ENCODE measurements around the gene PLD1.
"Not testable (repeated sequence)": the region's sequence is repeated elsewhere in the genome, so short reads cannot be mapped to it uniquely, and the experiment has no call there.

PLD1 gene

DNA sequence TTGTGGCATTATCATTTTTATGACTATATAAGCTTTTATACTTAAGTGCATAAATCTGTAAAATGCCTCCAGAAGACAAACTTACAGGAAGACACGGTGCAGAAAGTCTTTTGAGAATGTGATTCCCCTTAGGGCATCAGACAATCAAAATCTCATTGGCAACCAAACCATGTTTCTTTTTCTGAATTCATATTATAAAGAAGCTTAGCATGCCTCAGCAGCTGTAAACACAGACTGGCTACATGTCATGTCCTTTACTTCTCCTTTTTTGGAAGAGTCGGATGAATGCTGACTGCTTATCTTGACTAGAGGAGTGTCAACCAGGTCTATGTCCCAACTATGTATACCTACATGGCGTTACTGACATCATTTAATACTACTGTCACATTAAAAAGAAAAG lies 150.1 kb downstream of the PLD1 start:
- DNase-seq (ENCODE audit: low read depth): no peak

DNA sequence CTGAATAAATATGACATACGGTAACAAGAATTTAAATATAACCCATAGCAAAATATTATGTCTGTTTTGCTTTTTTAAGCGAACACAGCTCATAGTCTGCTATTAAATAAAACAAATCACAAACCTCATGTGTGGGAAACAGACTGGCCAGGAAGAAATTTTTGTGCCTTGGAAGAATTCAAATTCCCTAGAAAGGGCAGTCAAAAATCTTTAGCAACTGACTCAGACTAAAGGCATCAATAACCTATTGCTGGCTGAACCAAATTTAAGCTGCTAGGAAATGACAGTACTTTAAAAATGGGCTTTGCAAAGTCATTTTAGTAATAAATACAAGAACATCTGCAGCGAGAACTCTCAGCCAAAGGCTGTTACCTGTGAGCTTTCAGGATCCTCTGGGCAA lies 151.4 kb downstream of the PLD1 start:
- no peak for DNase-seq (ENCODE audit: low read depth)

DNA sequence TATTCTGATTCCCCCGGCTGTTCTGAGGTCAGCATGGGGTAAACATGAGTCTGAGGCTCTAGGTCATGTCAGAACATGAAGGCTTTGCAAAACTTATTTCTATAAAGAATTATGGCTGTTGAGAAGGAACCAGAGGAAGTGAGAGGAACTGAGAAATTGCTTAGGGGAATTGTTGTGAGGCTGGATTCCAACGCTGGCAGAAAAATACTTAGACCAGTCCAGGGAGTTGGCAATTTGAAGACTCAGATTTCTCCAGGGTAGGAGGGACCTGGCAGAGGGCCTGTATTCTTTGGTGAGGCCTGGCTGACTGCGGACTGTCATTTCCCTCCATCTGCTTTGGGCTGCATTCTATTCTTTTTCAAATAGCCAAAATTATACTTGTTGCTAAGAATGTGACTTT lies 155.5 kb downstream of the PLD1 start:
- no peak for DNase-seq (ENCODE audit: low read depth)

DNA sequence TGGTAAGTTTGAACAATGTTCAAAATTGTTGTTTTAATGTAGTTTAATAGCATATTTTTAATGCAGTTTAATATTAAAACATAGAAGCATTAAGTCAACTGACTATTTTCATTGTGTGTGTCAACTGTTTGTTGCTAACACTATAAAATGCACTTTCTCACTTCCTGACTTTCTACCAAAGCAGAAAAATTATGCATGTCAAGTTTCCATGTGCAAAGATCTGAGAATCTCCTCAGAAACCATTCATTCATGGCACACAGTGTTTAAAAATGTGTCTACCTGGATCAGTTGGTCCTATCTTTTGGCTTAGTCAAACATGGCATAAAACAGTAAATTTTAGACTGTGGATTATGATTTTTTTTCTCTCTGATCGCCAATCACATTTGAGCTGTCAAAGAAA lies 156.0 kb downstream of the PLD1 start:
- no peak for DNase-seq (ENCODE audit: low read depth)

DNA sequence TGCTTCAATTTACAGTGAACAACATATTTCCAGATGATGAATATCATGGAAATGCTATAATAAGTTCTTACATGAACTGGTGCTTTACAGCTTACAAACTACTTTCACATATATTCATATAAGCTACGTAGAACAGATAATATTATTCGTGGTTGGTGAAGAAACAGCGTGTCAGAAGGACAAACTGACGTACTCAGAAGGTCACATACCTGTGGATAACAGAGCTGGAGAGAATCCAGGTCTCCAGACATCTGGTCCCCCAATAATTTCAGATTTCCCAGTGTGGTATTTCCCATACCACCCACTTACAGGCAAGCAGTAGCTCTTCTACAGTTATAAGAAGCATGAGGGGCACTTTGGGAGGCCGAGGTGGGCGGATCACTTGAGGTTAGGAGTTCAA lies 156.6 kb downstream of the PLD1 start:
- DNase-seq (ENCODE audit: low read depth): no peak

DNA sequence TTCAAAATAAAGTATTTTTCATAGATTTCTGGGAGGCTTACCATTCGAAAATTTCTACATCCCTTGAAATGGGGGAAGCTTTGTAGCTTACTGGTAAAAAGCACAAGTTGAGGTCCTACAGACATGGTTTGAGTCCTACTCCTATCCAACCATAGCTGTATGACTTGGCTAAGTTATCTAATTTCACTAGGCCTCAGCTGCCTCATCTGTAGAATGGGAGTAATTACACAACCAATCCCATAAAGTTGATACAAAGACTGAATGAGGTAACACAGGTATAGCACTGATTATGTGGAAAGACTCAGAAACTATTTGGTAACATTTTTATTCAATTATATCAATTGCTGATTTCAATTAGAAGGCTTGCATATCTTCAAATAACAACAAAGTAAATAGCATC lies 157.4 kb downstream of the PLD1 start:
- DNase-seq (ENCODE audit: low read depth): no peak

DNA sequence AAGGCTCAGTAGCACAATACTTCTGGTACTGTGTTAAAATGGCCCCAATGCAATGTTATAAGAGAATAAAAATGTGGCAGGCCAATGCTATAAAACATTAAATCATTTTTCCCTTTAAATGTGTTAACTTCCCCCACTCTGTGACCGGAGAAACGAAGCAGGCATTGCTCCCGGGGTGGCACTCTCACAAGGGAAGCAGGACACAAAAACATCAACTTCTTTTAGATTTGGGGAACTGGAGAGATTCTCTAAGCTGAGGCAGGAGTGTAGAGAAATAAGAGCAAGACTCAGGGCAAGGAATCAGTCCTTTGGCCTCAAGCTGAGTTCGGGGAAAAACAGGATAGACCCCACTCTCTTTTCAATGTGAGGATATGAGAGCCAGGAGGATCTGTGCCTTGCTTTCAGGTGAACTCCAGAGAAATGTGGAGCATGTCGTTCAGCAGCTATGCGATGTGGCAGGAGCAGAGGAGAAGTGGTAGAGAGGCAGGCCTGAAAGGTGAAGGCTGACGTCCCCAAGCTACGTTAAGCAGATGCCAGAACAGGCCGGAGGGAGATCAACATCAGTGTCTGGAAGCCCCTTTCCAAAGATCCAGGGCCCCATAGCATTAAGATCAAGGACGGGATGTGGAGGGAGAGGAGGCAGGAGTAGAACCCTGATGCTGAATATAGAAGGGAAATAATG lies 160.2 kb downstream of the PLD1 start:
- DNase-seq (ENCODE audit: low read depth): no peak

DNA sequence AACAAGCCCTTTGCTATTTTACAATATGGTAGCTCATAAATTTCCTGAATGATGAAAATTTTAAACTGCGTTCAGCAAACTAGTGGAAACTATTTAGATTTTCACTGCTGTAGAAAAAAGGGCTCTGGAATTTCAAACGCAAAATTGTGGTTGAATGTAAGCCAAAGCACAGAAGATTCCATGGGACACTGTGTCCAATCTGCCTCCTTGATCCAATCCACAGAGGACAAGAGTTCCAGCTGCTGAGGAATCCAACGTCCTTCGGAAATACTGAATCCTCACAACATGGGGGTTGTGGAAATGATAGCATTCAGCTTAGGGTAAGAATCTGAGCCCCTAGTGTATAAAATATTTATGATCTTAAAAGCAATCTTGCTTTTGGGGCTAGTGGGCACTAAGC lies 161.0 kb downstream of the PLD1 start:
- DNase-seq (ENCODE audit: low read depth): no peak

DNA sequence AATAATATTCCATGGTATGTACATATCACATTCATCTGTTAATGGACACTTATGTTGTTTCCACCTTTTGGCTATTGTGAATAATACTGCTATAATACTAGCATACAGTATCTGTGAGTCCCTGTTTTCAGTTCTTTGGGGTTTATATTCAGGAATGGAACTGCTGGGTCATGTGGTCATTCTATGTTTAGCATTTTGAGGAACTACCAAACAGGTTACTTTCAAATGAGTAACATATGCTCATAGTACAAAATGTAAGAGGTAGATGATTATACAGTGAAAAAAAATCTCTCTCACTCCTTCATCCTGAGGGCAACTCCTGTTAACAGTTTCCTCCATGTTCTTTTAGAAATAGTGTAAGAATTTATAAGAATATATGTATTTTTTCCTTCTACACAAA lies 162.2 kb downstream of the PLD1 start:
- DNase-seq (ENCODE audit: low read depth): no peak

DNA sequence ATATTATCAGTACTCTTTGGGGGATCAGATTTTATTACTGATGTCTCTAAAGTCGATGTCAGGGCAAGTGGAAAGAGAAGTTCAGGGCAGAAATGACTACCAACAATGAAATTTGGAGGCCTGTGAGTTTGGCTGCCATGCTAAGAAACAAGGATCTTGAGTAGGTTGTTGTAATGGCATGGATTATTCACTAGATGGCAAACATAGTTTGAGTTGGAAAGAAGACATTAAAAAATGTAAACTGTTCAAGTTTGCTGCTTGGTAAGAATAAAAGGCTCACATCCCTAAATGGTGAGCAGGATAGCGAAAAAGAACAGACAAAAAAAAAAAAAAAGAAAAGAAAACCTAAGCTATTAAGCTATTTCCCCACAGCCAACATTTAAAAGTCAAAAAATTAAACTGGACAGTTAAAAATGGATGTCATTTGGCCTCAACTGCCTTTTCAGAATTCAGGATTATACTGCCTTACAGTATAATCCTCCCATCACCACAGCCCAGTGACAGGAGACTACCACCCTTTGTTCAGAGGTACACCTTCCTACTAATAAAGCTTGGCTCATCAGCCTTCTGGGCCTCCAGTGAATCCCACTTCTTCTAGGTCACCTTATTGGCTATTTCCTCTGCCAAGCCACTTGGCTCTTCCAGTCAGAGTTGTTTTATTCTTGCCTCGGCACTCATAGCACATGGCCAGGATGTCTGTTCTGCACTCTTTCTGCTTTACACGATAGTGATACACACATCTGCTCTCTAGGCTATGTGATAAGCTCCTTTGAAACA lies 163.7 kb downstream of the PLD1 start:
- no peak for DNase-seq (ENCODE audit: low read depth)

DNA sequence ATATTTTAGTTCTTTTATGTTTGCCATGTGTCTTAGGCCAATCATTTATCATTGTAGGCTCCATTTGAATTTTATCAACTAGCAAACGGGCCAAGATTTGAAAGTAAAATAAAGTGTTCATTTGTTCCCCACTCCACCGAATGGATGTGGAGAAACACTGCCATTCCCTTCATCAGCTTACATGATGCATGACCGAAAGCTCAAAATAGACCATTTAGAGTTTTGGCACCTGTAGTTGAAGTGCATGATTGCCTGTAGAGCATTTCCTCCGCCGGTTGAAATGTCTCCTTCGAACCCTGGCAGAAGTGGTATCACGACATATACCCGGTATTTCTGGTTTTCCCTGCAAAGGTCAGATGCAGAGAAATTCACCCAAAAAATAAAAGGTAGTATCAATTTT lies 165.6 kb downstream of the PLD1 start:
- DNase-seq (ENCODE audit: low read depth): no peak

DNA sequence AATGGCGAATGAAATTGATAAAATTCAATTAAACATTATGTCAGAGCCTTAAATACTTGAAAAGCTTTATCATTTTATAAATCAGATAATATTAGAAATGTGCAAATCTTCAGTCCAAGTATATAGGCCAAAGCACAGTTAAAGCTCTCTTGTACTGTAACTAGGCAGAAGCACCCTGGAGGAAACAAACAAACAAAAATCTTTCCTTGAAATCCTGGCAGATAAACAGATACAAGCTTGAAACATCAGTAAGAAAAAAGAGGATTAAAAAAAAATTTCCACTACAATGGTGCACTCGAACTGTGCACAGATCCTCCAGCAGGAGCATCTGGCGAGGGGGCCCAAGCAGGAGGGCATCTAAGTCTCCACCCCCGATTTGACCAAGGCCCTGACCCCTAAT lies 166.6 kb downstream of the PLD1 start:
- no peak for DNase-seq (ENCODE audit: low read depth)

DNA sequence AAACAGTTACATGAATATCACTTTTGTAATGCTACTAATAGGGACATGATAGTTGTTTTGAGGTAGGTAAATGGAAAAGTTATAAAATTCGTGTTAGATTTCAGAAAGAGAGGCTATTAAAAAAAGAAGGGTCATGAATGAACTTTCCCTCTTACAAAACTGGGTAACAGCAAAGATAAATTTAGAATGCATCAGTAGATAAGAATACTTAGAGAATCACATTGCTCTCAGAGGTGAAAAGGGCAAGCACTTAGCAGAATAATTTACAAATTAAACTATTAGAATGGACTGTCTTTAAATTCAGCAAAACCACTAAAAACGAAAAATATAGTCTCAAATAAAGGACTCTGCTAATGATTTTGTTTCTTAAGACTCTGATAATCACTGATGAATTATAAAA lies 167.2 kb downstream of the PLD1 start:
- no peak for DNase-seq (ENCODE audit: low read depth)

DNA sequence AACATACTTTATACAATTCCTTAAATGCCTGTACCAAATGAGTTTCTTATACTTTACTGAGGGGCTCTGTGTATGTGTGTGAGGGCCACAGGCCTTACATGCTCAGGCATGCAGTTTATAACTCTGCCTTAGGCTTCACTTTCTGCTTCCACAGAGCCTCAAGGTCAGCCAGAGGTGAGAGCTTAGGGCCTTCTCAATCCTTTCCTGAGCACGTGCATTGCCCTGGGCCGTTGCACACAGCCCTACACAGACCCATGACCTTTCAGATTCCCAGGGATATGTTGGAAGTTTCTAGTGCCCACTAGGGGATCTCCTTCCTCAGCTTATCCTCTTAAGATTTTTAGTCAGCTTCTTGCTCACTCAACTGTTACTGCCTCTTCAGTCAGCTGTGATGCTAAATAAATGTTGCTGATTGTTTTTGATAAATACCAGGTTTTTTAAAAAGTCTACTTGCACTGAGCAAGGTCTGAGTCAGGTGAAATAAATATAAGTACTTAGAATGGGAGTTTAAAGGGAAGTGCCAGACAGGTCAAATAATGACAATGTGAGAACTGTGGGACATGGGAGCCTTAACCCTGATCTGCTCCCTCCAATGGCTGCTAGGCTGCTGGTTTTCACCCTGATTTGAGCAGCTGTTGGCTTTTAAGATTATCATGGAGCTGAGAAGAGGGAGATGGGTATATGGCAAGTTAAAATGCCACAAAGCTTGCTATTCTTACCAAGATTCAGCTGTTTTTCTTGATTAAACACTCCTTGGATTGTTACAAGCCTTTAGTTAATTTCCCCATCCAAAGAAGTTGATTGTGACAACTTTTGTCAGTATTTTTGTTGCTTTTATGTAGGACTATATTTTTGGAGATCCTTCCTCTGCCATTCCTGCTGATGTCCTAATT lies 169.5 kb downstream of the PLD1 start:
- DNase-seq (ENCODE audit: low read depth): no peak

DNA sequence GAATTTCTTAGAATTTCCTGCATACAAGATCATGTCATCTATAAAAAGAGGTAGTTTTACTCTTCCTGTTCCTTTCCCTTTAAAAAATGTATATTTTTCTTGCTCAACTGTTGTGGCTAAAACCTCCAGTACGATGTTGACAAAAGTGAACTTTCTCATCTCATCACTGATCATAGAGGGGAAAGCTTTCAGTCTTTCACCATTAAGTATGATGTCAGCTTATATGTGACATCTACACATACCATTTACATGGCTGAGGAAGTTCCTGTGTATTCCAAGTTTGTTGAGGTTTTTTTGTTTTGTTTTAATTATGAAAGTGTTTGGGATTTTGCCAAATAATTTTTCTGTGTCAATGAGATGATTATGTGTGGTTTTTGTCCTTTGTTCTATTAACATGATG lies 173.6 kb downstream of the PLD1 start:
- DNase-seq (ENCODE audit: low read depth): no peak

DNA sequence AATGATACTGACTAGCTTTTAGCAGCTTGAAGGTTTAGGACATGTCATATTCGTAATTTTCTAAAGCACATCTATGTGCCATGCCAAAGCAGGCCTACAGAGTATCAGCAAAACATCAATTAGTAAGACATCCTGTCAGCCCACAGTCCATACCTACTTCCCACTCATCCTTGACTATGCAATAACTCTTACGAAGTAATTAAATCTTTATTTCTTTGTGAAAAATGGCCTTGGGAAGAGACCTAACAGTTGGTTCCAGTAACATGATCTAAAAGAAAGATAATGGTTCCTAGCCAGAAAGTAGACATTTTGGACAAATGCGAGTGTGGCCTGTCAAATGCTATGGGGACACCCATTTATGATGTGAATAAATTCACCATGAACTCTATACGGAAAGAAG lies 177.5 kb downstream of the PLD1 start:
- DNase-seq (ENCODE audit: low read depth): no peak

DNA sequence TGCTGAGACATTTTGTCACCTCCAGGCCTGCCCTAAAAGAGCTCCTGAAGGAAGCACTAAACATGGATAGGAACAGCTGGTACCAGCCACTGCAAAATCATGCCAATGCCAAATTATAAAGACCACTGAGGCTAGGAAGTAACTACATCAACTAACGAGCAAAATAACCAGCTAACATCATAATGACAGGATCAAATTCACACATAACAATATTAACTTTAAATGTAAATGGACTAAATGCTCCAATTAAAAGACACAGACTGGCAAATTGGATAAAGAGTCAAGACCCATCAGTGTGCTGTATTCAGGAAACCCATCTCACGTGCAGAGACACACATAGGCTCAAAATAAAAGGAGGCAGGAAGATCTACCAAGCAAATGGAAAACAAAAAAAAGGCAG lies 183.5 kb downstream of the PLD1 start:
- not testable (repeated sequence) for DNase-seq (ENCODE audit: low read depth)

DNA sequence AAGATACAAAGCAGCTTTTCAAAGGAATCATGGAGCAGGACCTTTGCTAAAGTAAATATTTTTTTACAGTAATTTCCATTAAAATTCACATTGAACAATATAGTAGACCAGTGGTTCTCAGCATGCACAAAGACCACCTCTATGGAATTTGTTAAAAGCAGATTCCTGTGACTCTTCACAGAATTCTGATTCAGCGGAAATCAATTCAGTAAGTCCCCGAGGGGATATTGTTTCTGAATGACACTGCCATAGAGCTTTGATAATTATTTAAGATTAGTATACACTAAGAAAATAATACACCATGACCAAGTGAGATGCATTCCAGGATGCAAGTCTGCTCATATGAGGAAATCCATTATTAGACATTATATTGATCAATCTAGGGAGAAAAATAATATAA lies 188.2 kb downstream of the PLD1 start:
- no peak for DNase-seq (ENCODE audit: low read depth)

DNA sequence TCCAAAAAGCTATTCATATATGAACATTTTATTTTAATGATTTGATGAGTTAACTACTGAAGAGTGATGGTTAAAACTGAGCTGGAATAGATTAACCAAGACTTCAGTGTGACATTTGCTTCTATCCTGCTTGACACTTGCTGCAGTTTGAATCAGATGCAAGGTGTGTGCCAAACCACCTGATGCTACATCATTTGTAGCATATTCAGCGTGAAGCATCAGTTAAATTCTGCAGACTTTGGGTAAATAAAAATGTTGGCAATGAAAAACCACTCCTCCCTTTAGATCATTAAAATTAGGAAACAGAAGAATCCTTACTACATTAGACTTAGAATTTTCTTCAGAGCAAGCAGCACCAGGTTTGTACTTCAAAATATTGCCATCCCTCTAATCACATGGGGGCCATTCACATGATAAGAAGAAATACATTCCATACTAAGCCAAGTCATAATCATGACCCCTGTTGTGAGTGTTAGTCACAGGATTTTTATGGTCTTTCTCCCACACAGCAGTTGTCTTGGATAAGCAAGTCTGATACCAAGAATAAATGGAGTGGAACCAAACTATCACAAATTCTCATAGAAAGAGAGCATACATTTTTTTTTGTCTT lies 189.4 kb downstream of the PLD1 start:
- DNase-seq (ENCODE audit: low read depth): no peak

DNA sequence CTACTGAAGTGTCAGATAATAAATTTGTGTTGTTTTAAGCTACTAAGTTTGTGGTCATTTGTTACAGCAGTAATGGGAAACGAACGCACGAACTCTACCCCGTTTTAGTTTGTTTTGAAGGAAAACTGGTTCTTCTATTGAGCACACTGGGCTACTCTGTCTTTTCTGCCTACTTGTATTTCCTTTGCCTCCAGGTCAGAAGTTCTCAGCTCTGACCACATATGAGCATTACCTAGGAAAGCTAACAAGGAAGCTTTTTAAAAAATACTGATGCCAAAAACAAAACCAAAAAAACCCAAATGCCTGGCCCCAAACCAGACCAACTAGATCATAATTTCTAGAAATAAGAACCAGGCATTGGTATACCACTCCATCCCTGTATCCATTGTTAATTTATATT lies 193.5 kb downstream of the PLD1 start:
- no peak for DNase-seq (ENCODE audit: low read depth)

DNA sequence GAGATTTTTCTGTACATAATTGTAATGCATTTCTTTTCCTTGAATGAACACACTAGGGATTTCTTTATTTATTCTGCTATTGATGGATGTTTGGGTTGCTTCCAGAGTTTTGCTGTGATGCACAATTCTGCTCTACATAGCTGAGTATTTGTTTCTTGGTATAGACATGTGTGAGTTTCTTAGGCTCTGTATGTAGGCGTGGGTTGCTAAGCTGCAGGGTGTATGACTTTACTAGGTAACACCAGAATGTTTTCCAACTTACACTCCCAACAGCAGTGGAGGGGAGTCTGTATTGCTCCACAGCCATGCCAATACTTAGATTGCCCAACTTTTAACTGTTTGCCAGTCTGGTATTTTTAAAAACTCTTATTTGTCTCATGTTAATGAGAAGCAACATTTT lies 194.6 kb downstream of the PLD1 start:
- no peak for DNase-seq (ENCODE audit: low read depth)

DNA sequence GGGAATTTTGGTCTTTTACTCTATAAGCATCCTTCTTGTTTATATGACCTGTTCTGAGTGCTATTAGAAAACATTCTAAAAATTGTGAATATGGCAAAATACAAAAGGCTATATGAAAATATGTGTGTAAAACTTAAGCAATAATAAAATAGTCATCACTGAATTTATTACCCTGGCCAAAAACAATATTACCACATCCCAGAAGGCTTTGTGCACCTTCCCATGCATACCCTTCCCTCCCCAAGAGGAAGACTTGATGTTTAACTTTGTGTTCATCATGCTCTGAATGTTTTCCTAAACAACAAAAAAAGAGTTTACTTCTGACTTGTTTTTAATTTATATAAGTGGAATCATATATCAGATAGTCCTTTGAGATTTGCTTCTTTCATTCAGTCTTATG lies 195.0 kb downstream of the PLD1 start:
- no peak for DNase-seq (ENCODE audit: low read depth)

Measured in stimulated activated CD8-positive, alpha-beta memory T cell treated with anti-CD3 and anti-CD28 coated beads, Interleukin-4, amount 100 ng/mL, for 24 hours (primary cell).